ENCODE data around the gene TRIM24.

TRIM24 gene

DNA sequence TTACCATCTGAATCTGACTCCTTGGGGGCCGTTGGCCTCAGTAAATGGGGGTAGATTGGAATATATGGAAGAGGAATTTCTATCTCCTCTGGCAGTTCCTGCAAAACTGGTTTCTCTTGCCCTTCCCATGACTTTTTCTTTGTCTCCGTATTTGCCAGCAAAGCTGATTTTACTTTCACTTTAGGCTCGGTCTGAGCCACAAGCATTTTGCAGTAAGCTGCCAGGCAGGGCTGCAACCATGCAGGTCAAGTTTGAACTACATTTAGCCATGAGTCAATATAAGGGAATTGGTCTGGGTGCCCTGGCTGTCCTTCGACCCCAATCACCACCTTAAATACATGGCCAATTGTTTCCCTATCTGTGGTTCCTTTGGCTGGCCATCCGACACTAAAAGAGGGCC is 104.3 kb downstream of the TRIM24 start:
- Histone ChIP-seq H3K9me3 (ENCODE audit: control insufficient read depth, low read length) (peaks cover 7% of the 10 kb centered on the region), H3K36me3 (ENCODE audit: control insufficient read depth, insufficient read depth, low read length) (peaks cover 76% of the 10 kb centered on the region)
- DNase-seq: no peak

DNA sequence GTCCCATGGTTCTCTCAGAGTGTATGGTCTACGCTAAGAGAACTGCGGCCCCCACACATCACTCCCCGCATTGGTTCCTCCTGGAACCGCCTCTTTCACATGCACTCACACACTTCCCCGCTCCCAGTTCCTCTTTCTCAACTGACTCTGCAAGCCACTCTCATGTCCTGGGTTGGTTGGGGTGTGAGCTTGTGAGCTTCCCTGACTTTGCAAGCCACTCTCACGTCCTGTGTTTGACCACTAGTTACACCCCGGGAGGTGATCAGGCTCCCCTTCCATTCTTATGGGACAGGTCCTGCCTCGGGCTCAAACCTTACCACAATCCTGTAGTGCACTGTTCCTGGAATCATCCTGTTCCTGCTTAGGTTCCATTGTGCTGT is 105.0 kb downstream of the TRIM24 start:
- Histone ChIP-seq H3K9me3 (ENCODE audit: control insufficient read depth, low read length) (peaks cover 7% of the 10 kb centered on the region), H3K36me3 (ENCODE audit: control insufficient read depth, insufficient read depth, low read length) (peaks cover 74% of the 10 kb centered on the region), H3K27ac (ENCODE audit: insufficient read depth, low read length, poor library complexity, severe bottlenecking) (no peak overlapping the region), H3K27me3 (replicated peaks; ENCODE audit: control insufficient read depth, insufficient read depth, low read length, poor library complexity, severe bottlenecking) (no peaks in the 10 kb centered on the region), H3K4me1 (ENCODE audit: control insufficient read depth, insufficient read depth, low read length, poor library complexity, severe bottlenecking) (no peaks in the 10 kb centered on the region), H3K4me3 (ENCODE audit: insufficient read depth, low read depth, low read length, poor library complexity, severe bottlenecking) (no peak overlapping the region)
- no peak for DNase-seq

More for the DNA sequence above, 104.3 kb downstream of the TRIM24 start:
- Histone ChIP-seq H3K27ac (ENCODE audit: insufficient read depth, low read length, poor library complexity, severe bottlenecking) (no peak overlapping the region), H3K27me3 (replicated peaks; ENCODE audit: control insufficient read depth, insufficient read depth, low read length, poor library complexity, severe bottlenecking) (no peaks in the 10 kb centered on the region), H3K4me1 (ENCODE audit: control insufficient read depth, insufficient read depth, low read length, poor library complexity, severe bottlenecking) (no peaks in the 10 kb centered on the region), H3K4me3 (ENCODE audit: insufficient read depth, low read depth, low read length, poor library complexity, severe bottlenecking) (no peak overlapping the region)

DNA sequence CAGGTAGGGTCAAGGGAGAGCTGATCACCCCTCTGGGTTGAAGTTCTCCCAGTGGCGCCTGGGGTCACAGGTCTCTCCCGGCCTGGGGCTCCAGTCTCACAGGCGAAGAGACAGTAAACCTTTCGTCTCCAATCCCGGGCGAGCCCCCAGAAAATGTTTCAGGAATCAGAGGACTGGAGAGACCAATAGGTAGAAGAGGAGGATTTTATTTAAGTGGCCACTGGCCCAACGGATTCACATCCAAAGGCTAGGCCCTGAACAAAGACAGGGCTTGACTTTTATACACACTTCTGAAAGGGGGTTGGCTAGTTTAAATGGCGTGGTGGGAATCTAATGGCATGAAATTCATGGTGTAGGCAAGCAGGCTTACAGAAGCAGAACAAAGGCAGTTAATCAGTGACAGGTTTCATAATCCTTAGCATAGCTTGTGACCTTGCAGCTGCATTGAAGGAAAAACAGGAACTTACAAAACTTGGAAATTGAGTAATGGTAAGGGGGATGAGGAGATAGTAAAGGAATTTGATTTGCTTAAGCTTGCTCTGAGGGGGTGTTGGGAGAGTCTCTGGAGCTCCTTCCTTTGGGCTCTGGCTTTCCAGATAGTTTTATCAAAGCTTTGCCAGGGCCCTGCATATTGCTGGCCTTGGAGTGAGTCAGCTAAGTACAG is 105.5 kb downstream of the TRIM24 start:
- Histone ChIP-seq H3K36me3 (ENCODE audit: control insufficient read depth, insufficient read depth, low read length) (peaks cover 71% of the 10 kb centered on the region), H3K4me1 (ENCODE audit: control insufficient read depth, insufficient read depth, low read length, poor library complexity, severe bottlenecking) (no peaks in the 10 kb centered on the region), H3K4me3 (ENCODE audit: insufficient read depth, low read depth, low read length, poor library complexity, severe bottlenecking) (no peak overlapping the region), H3K9me3 (ENCODE audit: control insufficient read depth, low read length) (peaks cover 7% of the 10 kb centered on the region), H3K27me3 (replicated peaks; ENCODE audit: control insufficient read depth, insufficient read depth, low read length, poor library complexity, severe bottlenecking) (no peaks in the 10 kb centered on the region), H3K27ac (ENCODE audit: insufficient read depth, low read length, poor library complexity, severe bottlenecking) (no peak overlapping the region)
- DNase-seq: no peak

DNA sequence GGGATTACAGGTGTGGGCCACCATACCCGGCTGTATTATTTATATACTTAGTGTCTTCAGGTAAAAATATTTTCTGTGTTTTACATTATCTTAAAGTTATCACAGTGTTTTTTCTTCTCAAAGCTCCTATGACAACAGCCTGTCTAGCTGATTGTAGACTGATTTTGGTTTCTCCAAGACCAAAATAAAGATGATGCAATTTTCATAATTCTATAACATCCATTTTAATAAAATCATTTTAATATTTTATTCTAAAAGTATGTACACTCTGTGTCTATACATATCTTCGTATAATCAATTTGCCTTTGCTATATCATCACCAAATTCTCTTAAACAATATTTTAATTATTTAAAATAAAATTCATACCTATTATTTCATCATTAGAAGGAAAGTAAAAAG is 108.6 kb downstream of the TRIM24 start:
- Histone ChIP-seq H3K27me3 (replicated peaks; ENCODE audit: control insufficient read depth, insufficient read depth, low read length, poor library complexity, severe bottlenecking) (no peaks in the 10 kb centered on the region), H3K4me1 (ENCODE audit: control insufficient read depth, insufficient read depth, low read length, poor library complexity, severe bottlenecking) (no peaks in the 10 kb centered on the region), H3K36me3 (ENCODE audit: control insufficient read depth, insufficient read depth, low read length) (peaks cover 52% of the 10 kb centered on the region), H3K27ac (ENCODE audit: insufficient read depth, low read length, poor library complexity, severe bottlenecking) (no peak overlapping the region), H3K4me3 (ENCODE audit: insufficient read depth, low read depth, low read length, poor library complexity, severe bottlenecking) (no peak overlapping the region), H3K9me3 (ENCODE audit: control insufficient read depth, low read length) (peaks cover 7% of the 10 kb centered on the region)
- no peak for DNase-seq

DNA sequence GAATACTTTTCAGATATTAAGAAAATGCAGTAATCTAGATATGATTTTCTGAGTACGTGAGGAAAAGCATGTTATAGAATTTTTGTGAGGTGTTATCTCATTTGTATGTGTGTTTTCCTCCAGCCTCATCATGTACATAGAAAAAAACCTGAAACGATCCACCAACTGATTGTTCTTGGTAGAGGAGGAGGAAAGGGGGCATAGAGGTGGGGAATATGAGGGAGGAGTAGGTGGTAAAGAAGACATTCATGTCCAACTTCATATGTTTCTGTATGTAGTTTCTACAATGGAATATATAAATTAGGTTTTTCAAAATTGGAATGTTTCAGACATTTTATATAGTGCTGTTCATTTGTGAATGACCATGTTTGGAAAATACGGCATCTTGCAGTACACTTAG is 109.4 kb downstream of the TRIM24 start:
- Histone ChIP-seq H3K27me3 (replicated peaks; ENCODE audit: control insufficient read depth, insufficient read depth, low read length, poor library complexity, severe bottlenecking) (no peaks in the 10 kb centered on the region), H3K36me3 (ENCODE audit: control insufficient read depth, insufficient read depth, low read length) (peaks cover 44% of the 10 kb centered on the region), H3K9me3 (ENCODE audit: control insufficient read depth, low read length) (peaks cover 7% of the 10 kb centered on the region), H3K27ac (ENCODE audit: insufficient read depth, low read length, poor library complexity, severe bottlenecking) (no peak overlapping the region), H3K4me1 (ENCODE audit: control insufficient read depth, insufficient read depth, low read length, poor library complexity, severe bottlenecking) (no peaks in the 10 kb centered on the region), H3K4me3 (ENCODE audit: insufficient read depth, low read depth, low read length, poor library complexity, severe bottlenecking) (no peak overlapping the region)
- no peak for DNase-seq

DNA sequence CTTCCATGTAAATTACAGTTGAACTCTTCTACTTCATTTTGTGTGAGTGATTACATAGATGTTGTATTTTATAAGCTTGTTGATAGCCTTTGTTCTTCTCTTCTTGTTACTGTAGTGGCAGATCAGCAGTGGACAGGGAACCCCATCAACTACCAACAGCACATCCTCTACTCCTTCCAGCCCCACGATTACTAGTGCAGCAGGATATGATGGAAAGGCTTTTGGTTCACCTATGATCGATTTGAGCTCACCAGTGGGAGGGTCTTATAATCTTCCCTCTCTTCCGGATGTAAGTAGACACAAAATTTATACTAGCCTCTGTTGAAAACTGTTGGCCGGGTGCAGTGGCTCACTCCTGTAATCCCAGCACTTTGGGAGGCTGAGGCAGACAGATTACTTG is 110.7 kb downstream of the TRIM24 start:
- Histone ChIP-seq H3K4me1 (ENCODE audit: control insufficient read depth, insufficient read depth, low read length, poor library complexity, severe bottlenecking) (no peaks in the 10 kb centered on the region), H3K27ac (ENCODE audit: insufficient read depth, low read length, poor library complexity, severe bottlenecking) (no peak overlapping the region), H3K9me3 (ENCODE audit: control insufficient read depth, low read length) (no peaks in the 10 kb centered on the region), H3K36me3 (ENCODE audit: control insufficient read depth, insufficient read depth, low read length) (peaks cover 34% of the 10 kb centered on the region), H3K4me3 (ENCODE audit: insufficient read depth, low read depth, low read length, poor library complexity, severe bottlenecking) (no peak overlapping the region), H3K27me3 (replicated peaks; ENCODE audit: control insufficient read depth, insufficient read depth, low read length, poor library complexity, severe bottlenecking) (no peaks in the 10 kb centered on the region)
- DNase-seq: no peak

DNA sequence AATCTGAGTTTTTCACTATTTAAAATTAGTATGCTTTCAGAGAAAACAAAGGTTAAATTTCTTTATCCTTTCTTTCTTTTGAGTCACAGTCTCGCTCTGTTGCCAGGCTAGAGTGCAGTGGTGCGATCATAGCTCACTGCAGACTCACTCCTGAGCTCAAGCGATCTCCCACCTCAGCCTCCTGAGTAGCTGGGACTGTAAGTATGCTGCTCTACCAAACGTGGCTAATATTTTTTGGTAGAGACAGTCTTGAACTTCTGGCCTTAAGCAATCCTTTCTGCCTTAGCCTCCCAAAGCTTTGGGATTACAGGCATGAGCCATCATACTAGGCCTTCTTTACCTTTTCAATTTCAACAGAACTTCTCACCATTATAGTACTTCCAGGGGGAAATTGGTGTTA is 113.7 kb downstream of the TRIM24 start:
- Histone ChIP-seq H3K27ac (ENCODE audit: insufficient read depth, low read length, poor library complexity, severe bottlenecking) (no peak overlapping the region), H3K36me3 (ENCODE audit: control insufficient read depth, insufficient read depth, low read length) (peaks cover 33% of the 10 kb centered on the region), H3K27me3 (replicated peaks; ENCODE audit: control insufficient read depth, insufficient read depth, low read length, poor library complexity, severe bottlenecking) (no peaks in the 10 kb centered on the region), H3K4me3 (ENCODE audit: insufficient read depth, low read depth, low read length, poor library complexity, severe bottlenecking) (no peak overlapping the region), H3K9me3 (ENCODE audit: control insufficient read depth, low read length) (no peaks in the 10 kb centered on the region), H3K4me1 (ENCODE audit: control insufficient read depth, insufficient read depth, low read length, poor library complexity, severe bottlenecking) (no peaks in the 10 kb centered on the region)
- no peak for DNase-seq

DNA sequence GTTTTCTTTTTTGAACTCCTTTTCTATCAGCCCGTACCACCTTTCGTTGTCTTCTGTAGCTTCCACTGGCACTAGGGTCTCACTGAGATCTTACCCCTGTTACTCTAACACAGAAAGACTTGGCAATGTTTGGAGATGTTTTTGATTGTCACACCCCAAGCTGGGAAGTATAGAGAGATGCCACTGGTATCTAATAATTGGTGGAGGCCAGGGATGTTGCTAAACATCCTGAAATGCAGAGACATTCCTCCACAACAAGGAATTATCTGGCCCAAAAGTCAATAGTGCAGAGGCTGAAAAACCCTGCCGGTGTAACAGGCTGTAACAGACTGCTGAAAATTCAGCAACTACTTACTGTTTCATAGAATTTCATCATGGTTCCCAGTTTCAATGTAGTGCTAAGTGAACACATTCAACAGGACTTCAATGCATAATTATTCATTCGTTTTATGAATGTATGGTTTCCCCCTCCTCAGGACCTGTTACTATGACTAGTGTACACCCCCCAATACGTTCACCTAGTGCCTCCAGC is 115.9 kb downstream of the TRIM24 start:
- Histone ChIP-seq H3K36me3 (ENCODE audit: control insufficient read depth, insufficient read depth, low read length) (peaks cover 33% of the 10 kb centered on the region), H3K4me3 (ENCODE audit: insufficient read depth, low read depth, low read length, poor library complexity, severe bottlenecking) (no peak overlapping the region), H3K9me3 (ENCODE audit: control insufficient read depth, low read length) (no peaks in the 10 kb centered on the region), H3K4me1 (ENCODE audit: control insufficient read depth, insufficient read depth, low read length, poor library complexity, severe bottlenecking) (no peaks in the 10 kb centered on the region), H3K27ac (ENCODE audit: insufficient read depth, low read length, poor library complexity, severe bottlenecking) (no peak overlapping the region), H3K27me3 (replicated peaks; ENCODE audit: control insufficient read depth, insufficient read depth, low read length, poor library complexity, severe bottlenecking) (no peaks in the 10 kb centered on the region)
- no peak for DNase-seq

DNA sequence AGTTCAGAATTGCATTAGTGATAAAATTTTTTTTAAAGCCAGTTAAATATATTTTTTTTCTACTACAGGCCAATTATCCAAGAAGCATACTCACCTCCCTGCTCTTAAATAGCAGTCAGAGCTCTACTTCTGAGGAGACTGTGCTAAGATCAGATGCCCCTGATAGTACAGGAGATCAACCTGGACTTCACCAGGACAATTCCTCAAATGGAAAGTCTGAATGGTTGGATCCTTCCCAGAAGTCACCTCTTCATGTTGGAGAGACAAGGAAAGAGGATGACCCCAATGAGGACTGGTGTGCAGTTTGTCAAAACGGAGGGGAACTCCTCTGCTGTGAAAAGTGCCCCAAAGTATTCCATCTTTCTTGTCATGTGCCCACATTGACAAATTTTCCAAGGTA is 119.1 kb downstream of the TRIM24 start:
- no peaks in the 10 kb centered on the region for H3K27me3 ChIP-seq (replicated peaks; ENCODE audit: control insufficient read depth, insufficient read depth, low read length, poor library complexity, severe bottlenecking)
- no peaks in the 10 kb centered on the region for H3K4me1 ChIP-seq (ENCODE audit: control insufficient read depth, insufficient read depth, low read length, poor library complexity, severe bottlenecking)
- no peak for DNase-seq

DNA sequence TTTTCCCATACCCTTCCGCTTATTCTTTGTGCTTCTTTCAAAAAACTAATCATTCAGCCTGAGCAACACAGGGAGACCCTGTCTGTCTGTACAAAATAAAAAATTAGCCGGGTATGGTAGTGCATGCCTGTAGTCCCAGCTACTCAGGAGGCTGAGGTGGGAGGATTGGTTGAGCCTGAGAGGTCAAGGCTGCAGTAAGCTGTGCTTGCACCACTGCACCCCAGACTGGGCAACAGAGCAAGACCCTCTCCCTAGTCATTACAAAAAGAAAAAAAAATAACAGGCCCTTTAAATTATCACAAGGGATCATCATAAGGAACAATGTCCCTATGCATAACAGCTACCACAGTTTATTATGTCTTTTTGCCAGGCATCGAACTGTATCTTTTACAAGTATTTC is 119.6 kb downstream of the TRIM24 start:
- no peak for DNase-seq
- no peaks in the 10 kb centered on the region for H3K4me1 ChIP-seq (ENCODE audit: control insufficient read depth, insufficient read depth, low read length, poor library complexity, severe bottlenecking)
- no peaks in the 10 kb centered on the region for H3K9me3 ChIP-seq (ENCODE audit: control insufficient read depth, low read length)
- no peak overlapping the region for H3K4me3 ChIP-seq (ENCODE audit: insufficient read depth, low read depth, low read length, poor library complexity, severe bottlenecking)
- H3K36me3 ChIP-seq (ENCODE audit: control insufficient read depth, insufficient read depth, low read length): peaks cover 40% of the 10 kb centered on the region
- no peaks in the 10 kb centered on the region for H3K27me3 ChIP-seq (replicated peaks; ENCODE audit: control insufficient read depth, insufficient read depth, low read length, poor library complexity, severe bottlenecking)
- no peak overlapping the region for H3K27ac ChIP-seq (ENCODE audit: insufficient read depth, low read length, poor library complexity, severe bottlenecking)

More for the DNA sequence above, 119.1 kb downstream of the TRIM24 start:
- Histone ChIP-seq H3K27ac (ENCODE audit: insufficient read depth, low read length, poor library complexity, severe bottlenecking) (no peak overlapping the region), H3K36me3 (ENCODE audit: control insufficient read depth, insufficient read depth, low read length) (peaks cover 39% of the 10 kb centered on the region), H3K9me3 (ENCODE audit: control insufficient read depth, low read length) (no peaks in the 10 kb centered on the region), H3K4me3 (ENCODE audit: insufficient read depth, low read depth, low read length, poor library complexity, severe bottlenecking) (no peak overlapping the region)

Measured in effector memory CD4-positive, alpha-beta T cell (primary cell).